ENCODE results near the gene CCSER1. TPM values are rescaled to one million over a fixed set of nuclear protein-coding genes. Genes with fewer than 3 reads are reported as not detected.

CCSER1 gene
- total RNA-seq, 1 experiment from 2014 or later: 0.05 TPM

DNA sequence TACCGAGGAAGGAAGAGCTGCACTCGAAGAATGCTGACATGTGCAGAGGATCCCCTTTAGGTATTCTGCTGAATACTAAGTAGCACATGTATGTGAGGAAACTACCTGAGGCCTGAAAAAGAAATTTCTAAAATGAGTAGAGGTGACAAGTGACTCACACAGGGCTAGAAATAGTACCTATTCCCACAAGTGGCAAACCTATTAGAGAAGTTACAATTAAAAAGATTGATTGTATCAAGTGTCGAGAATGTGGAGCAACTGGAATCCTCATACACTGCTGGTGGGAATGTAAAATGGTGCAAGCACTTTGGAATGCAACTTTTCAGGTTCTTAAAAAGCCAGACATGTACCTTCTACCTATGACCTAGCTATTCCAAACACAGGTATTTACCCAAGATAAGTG, 47.4 kb downstream of the CCSER1 start:
- Histone ChIP-seq H3K4me1 (ENCODE audit: control insufficient read depth, insufficient read depth, low read length) (no peaks in the 10 kb centered on the region), H3K27me3 (ENCODE audit: control insufficient read depth, insufficient read depth, low read length) (no peaks in the 10 kb centered on the region), H3K4me3 (ENCODE audit: low read depth in 2 of 2, low read length in 2 of 2) (no peak overlapping the region), H3K36me3 (ENCODE audit: control insufficient read depth, insufficient read depth, low read length) (no peaks in the 10 kb centered on the region), H3K9me3 (ENCODE audit: control insufficient read depth, insufficient read depth, low read depth, low read length) (no peaks in the 10 kb centered on the region), H3K27ac (ENCODE audit: low read length) (no peak overlapping the region)
- POLR2A ChIA-PET: no interaction called here
- DNase-seq (ENCODE audit: low read depth, low spot score) (no peak), ATAC-seq (no peak)
- TF ChIP-seq SIN3A (IDR thresholded peaks at IDR 0.05; ENCODE audit: borderline replicate concordance, insufficient read depth, low read depth, low read length) (no peak), TCF7L2 (IDR thresholded peaks at IDR 0.05; ENCODE audit: low read depth, low read length) (no peak)
- in situ Hi-C loops (cut with HindIII; ENCODE audit: low pct_unique_long_range_greater_than_20kb, low sequenced_read_pairs): no loop called here
- no TSS peak for BruUV-seq (replicated peaks)
- intact Hi-C loops (cut with micrococcal nuclease; ENCODE audit: unreplicated experiment): no loop called here
- CTCF ChIA-PET: no interaction called here

DNA sequence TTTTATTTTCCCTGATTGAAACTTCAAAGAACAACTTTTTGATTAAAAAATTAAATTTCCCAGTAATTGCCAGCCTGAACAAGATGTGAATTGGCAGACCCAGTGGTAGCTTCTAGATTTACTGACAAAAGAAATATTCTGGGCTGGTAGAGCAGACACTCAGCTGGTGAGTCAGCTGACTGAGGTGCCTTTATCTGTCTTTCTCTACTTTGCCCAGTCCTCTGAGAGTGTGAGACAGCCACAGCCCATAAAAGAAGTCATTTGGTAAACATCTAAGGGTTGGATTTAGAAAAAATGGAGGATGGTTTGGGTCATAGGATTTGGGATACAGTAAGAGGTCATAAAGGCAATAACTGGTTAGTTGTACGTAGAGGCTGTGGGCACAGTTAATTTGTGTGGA, 54.5 kb downstream of the CCSER1 start:
- Histone ChIP-seq H3K27ac (ENCODE audit: low read length) (no peak overlapping the region), H3K4me1 (ENCODE audit: control insufficient read depth, insufficient read depth, low read length) (no peaks in the 10 kb centered on the region), H3K9me3 (ENCODE audit: control insufficient read depth, insufficient read depth, low read depth, low read length) (no peaks in the 10 kb centered on the region), H3K27me3 (ENCODE audit: control insufficient read depth, insufficient read depth, low read length) (no peaks in the 10 kb centered on the region), H3K36me3 (ENCODE audit: control insufficient read depth, insufficient read depth, low read length) (no peaks in the 10 kb centered on the region), H3K4me3 (ENCODE audit: low read depth in 2 of 2, low read length in 2 of 2) (no peak overlapping the region)
- TF ChIP-seq POLR2AphosphoS5 (IDR thresholded peaks at IDR 0.05; ENCODE audit: low read depth, low read length): no peak
- no peak for TF ChIP-seq REST (IDR thresholded peaks at IDR 0.05; ENCODE audit: insufficient read depth in 1 of 2, low read depth in 2 of 2, low read length in 1 of 2)
- TF ChIP-seq SIN3A (IDR thresholded peaks at IDR 0.05; ENCODE audit: borderline replicate concordance, insufficient read depth, low read depth, low read length): no peak
- TF ChIP-seq TCF7L2 (IDR thresholded peaks at IDR 0.05; ENCODE audit: low read depth, low read length): no peak
- TF ChIP-seq, protein P1, sequence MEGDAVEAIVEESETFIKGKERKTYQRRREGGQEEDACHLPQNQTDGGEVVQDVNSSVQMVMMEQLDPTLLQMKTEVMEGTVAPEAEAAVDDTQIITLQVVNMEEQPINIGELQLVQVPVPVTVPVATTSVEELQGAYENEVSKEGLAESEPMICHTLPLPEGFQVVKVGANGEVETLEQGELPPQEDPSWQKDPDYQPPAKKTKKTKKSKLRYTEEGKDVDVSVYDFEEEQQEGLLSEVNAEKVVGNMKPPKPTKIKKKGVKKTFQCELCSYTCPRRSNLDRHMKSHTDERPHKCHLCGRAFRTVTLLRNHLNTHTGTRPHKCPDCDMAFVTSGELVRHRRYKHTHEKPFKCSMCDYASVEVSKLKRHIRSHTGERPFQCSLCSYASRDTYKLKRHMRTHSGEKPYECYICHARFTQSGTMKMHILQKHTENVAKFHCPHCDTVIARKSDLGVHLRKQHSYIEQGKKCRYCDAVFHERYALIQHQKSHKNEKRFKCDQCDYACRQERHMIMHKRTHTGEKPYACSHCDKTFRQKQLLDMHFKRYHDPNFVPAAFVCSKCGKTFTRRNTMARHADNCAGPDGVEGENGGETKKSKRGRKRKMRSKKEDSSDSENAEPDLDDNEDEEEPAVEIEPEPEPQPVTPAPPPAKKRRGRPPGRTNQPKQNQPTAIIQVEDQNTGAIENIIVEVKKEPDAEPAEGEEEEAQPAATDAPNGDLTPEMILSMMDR (IDR thresholded peaks at IDR 0.05): no peak
- ATAC-seq (no peak), DNase-seq (ENCODE audit: low read depth, low spot score) (no peak)
- POLR2A ChIA-PET: no interaction called here
- intact Hi-C loops (cut with micrococcal nuclease; ENCODE audit: unreplicated experiment) (no loop called here), in situ Hi-C loops (cut with HindIII; ENCODE audit: low pct_unique_long_range_greater_than_20kb, low sequenced_read_pairs) (no loop called here)
- BruUV-seq (replicated peaks): no TSS peak
- CTCF ChIA-PET: no interaction called here

- POLR2A ChIA-PET: no interaction called here
- DNase-seq (ENCODE audit: low read depth, low spot score) (no peak), ATAC-seq (no peak)
- no TSS peak for BruUV-seq (replicated peaks)
- H3K4me1 ChIP-seq (ENCODE audit: control insufficient read depth, insufficient read depth, low read length): no peaks in the 10 kb centered on the region
- no peaks in the 10 kb centered on the region for H3K36me3 ChIP-seq (ENCODE audit: control insufficient read depth, insufficient read depth, low read length)
- no peaks in the 10 kb centered on the region for H3K27me3 ChIP-seq (ENCODE audit: control insufficient read depth, insufficient read depth, low read length)
- no peak overlapping the region for H3K27ac ChIP-seq (ENCODE audit: low read length)
- TF ChIP-seq, protein P1 (IDR thresholded peaks at IDR 0.05): no peak
- TF ChIP-seq TCF7L2 (IDR thresholded peaks at IDR 0.05; ENCODE audit: low read depth, low read length): no peak
- TF ChIP-seq POLR2AphosphoS5 (IDR thresholded peaks at IDR 0.05; ENCODE audit: low read depth, low read length): no peak
- no peak for TF ChIP-seq REST (IDR thresholded peaks at IDR 0.05; ENCODE audit: insufficient read depth in 1 of 2, low read depth in 2 of 2, low read length in 1 of 2)
- TF ChIP-seq SIN3A (IDR thresholded peaks at IDR 0.05; ENCODE audit: borderline replicate concordance, insufficient read depth, low read depth, low read length): no peak
- in situ Hi-C loops (cut with HindIII; ENCODE audit: low pct_unique_long_range_greater_than_20kb, low sequenced_read_pairs): no loop called here
- intact Hi-C loops (cut with micrococcal nuclease; ENCODE audit: unreplicated experiment): no loop called here
- no peaks in the 10 kb centered on the region for H3K9me3 ChIP-seq (ENCODE audit: control insufficient read depth, insufficient read depth, low read depth, low read length)
- no peak overlapping the region for H3K4me3 ChIP-seq (ENCODE audit: low read depth in 2 of 2, low read length in 2 of 2)
- CTCF ChIA-PET: no interaction called here
Observed at GRCh38 chr4:90183254-90183653, 56.1 kb downstream of the CCSER1 start.
